VCaP (cell line): Measurements from ENCODE around the gene P4HA3.

Source experiments
- H3K27ac ChIP-seq: fragments of 450-650 bp; 2 replicates; pipeline ENCODE4 v1.5.1; 2017
- CTCF ChIP-seq: fragments of 450-650 bp; conservative IDR thresholded peaks from 2 replicates; pipeline ENCODE4 v1.5.1; 2017; ENCODE audit warnings: mild to moderate bottlenecking, moderate library complexity

The P4HA3 gene

GRCh38 chr11:74267014-74267413, 44.4 kb downstream of the P4HA3 start:
- H3K27ac ChIP-seq, result no peak overlapping the region
- no peak for TF ChIP-seq CTCF

- TF ChIP-seq CTCF, result no peak
Observed at GRCh38 chr11:74265256-74265655, 46.2 kb downstream of the P4HA3 start.

DNA sequence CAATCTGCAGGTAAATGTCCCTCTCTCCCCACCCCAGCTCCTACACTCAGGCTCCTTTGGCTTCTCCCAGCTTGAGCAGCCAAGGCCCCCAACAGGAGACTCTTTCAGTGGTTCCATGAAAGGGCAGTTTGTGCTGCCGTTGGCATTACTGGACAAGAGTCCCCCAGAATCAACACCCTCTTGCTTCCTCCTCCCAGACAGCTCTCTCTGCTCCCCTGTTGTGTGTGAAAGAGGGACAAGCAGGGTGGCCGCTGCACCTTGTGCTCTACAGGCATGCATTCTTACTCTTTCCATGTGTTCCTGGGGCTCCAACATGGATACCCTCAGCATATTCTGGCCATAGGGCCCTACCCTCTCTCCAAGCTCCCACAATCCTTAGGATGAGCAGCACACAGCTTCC, 48.7 kb downstream of the P4HA3 start:
- no peak for TF ChIP-seq CTCF
- H3K27ac ChIP-seq, result no peak overlapping the region

More at GRCh38 chr11:74265256-74265655, 46.2 kb downstream of the P4HA3 start:
- H3K27ac ChIP-seq, result no peak overlapping the region

DNA sequence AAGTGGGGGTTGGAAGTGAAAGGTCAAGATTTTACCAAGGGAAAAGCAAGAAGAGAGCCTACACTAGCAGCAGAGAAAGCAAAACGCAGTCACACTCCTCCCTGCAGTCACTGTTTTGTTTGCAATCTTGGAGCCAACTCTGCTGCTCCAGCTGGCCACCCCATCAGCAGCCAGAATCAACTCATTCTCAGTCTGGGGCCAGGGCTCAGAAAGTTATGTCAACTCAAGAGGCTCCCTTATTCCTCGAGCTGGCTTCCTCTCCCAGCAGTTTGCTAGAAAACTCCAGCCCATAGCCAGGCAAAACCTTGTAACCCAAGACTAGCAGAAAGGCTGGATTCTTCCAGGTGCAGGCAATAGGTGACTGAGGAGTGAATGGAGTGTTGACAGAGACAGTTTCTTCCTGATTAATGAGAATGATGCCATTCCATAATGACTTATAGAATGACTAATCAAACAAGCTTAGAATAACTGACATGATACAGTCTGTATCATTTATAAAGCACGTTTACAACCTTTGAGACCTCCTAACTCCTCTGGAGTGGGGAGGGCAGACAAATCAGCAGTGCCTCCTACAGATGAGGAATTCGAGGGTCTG, 53.4 kb downstream of the P4HA3 start:
- H3K27ac ChIP-seq, result peak overlapping the region; percentile 18; the same call in 1 of the 2 replicates
- no peak for TF ChIP-seq CTCF

GRCh38 chr11:74256378-74257133, 54.9 kb downstream of the P4HA3 start:
- no peak overlapping the region for H3K27ac ChIP-seq
- no peak for TF ChIP-seq CTCF

DNA sequence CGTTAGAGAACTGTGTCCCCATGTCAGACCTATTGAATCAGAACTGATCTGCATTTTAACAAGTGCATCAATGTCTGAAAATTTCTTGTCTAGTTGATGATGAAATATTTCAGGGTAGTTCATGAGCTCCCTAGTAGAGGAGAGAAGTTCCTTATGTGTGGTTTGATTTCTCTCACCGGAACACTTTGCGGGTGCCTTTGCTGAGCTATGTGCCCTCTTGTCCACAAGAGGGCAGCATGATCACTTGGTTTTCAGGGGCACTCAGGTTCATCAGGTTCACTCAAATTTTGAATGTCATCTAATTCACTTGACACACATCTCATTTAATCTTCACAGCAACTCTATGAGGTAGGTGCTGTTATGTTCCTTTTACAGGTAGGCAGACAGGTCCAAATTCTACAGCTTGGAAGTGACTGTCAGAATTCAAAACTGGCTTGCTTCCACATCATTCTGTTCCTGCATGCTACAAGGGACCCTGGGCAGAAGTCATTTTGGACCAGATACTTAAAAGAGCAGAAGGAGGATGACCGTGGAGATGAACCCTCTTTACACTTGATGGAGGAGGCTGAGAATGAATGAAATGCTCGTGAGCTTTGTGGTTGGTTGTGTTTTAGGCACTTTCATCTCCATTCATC, 55.6 kb downstream of the P4HA3 start:
- no peak overlapping the region for H3K27ac ChIP-seq
- TF ChIP-seq CTCF, result peak; percentile 95

DNA sequence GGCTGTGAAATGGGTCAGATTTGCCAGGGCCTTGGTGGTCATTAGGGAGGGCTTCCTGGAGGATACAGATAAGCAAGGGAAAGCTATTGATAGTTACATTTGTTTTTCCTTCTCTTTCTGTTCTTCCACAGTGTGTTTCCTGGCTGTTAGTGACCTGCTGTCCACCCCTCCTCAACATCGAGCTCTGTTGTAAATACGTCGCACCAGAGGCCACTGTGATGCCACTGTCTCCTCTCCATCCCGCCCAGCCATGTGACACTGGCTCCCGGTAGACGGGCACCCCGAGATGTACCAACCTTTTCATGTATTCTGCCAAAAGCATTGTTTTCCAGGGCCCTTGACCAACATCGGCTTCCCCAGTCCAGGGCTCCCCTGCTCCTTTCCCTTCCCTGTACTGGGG, 58.1 kb downstream of the P4HA3 start:
- TF ChIP-seq CTCF, result no peak
- H3K27ac ChIP-seq, result no peak overlapping the region
